Dermis blood vessel endothelial cell (primary cell): ENCODE results near the gene FLT3. TPM values are rescaled to one million over a fixed set of nuclear protein-coding genes. Genes with fewer than 3 reads are reported as not detected.

Source experiments
- DNase-seq: peaks from one replicate; pipeline ENCODE4 v3.0.0; 2010
- total RNA-seq: library from RNA; depleted of rRNA; stranded (reverse); fragments of >200 nt; gene quantifications from 2 replicates; pipeline ENCODE4 v1.2.3, GENCODE V29; 2014

Gene FLT3
- total RNA-seq, 1 donor from 2014 or later: not detected

GRCh38 chr13:27956576-27957300 lies 143.6 kb downstream of the FLT3 start:
- no peak for DNase-seq

GRCh38 chr13:27955014-27955591 lies 145.3 kb downstream of the FLT3 start:
- no peak for DNase-seq

- DNase-seq: peak; percentile 37
These were observed 145.9 kb downstream of the FLT3 start for GRCh38 chr13:27954406-27954851.

GRCh38 chr13:27953676-27954405 lies 146.5 kb downstream of the FLT3 start:
- DNase-seq: peak; percentile 82

Other genes starting within 250 kb of the FLT3 start
- not detected in 2 replicates for gene PDX1, start 180.6 kb downstream of the FLT3 start, total RNA-seq
- not detected in 2 replicates for gene CDX2, start 131.3 kb downstream of the FLT3 start, total RNA-seq
- gene URAD, start 111.9 kb downstream of the FLT3 start, total RNA-seq: not detected in 2 replicates
- gene PAN3, start 38.0 kb upstream of the FLT3 start, total RNA-seq: 21.6 and 29.0 TPM in 2 replicates